GM19193 (cell line): ENCODE measurements around the gene TDRD12.

ENCODE experiments used
- POLR2A ChIP-seq: IDR thresholded peaks from 4 replicates; pipeline ENCODE4 v1.6.1; 2011; ENCODE audit not compliant: insufficient read depth, insufficient read length; ENCODE audit errors: extremely low read depth

The TDRD12 gene

DNA sequence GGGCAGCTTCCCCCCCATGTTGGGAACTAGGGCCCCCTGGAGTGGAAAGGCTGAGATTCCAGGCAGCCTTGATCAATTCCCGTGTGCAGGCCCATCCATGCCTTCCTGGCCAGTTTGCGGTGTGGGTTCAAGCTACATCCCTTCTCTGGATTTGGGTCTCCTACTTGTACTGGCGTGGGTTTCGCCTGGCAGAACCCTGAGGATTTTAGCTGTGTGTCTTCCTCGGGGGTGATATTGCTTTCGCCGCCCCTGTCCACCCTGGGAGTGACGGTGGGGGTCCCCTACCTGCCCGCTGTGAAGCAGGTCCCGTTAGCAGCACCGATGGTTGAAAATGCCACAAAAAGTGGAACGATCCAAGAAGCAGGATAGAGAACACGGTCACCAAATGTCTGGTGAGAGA is 138.6 kb downstream of the TDRD12 start:
- no peak for TF ChIP-seq POLR2A

DNA sequence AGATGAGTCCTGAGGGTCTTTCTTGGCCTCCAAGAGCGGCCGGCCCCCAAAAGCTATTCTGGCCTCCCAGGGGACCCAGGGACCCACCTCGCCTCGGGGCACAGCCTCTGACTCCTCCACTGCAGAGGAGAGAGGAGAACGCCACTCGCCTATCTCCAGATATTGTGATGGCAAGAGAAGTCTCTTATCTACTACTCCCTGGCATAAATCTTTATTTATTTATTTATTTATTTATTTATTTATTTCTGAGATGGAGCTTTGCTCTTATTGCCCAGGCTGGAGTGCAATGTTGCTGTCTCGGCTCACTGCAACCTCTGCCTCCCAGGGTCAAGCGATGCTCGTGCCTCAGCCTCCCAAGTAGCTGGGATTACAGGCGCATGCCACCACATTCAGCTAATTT is 139.0 kb downstream of the TDRD12 start:
- TF ChIP-seq POLR2A = no peak

DNA sequence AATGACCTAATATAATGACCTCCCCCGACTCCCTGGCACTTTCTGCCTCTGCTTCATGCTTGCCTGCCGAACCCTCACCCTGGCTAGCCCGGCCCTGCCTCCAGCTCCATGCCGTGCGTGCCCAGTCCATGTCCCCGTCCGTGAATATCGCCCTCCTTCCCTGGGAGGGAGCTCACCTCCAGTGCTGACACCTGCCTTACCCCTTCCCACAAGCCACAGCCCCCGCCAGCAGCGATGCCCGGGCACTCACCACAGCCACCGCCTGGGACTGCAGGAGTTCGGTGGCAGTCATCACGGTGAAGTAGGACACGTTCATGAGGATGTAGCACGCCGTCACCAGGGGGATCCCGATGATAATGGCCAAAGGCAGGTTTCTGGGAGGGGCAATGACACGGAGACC is 140.0 kb downstream of the TDRD12 start:
- no peak for TF ChIP-seq POLR2A

DNA sequence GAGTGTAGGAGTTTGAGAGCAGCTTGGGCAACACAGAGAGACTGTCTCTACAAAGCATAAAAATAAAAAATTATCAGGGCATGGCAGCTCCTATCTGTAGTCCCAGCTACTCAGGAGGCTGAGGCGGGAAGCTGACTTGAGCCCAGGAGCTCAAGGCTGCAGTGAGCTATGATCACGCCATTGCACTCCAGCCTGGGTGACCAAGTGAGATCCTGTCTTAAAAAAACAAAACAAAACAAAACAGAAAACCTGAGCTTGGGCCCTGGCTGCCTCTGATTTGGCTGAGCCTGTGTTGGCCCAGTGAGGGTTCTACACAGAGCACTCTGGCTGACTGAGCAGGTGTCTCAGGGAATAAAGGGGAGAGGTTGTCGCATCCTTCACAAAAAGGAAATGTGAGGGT is 142.0 kb downstream of the TDRD12 start:
- no peak for TF ChIP-seq POLR2A

DNA sequence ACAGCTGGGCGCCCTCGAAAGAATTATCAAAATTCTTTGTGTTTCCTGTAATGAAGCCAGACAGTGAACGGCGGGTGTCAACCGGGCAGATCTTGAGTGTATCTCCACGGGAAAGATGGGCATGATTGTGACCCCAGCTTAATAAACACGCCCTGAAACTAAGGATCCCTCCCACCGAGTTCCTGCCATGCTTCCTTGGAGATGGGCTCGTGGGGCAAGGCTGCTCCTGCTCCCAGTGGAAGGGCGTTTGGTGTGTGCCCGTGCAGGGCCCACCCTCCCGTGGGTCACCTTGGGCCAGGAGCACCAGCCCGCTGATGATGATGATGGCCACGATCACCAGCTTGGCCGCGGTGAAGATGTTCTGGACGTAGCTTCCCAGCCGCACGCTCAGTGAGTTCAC is 142.6 kb downstream of the TDRD12 start:
- TF ChIP-seq POLR2A = no peak

DNA sequence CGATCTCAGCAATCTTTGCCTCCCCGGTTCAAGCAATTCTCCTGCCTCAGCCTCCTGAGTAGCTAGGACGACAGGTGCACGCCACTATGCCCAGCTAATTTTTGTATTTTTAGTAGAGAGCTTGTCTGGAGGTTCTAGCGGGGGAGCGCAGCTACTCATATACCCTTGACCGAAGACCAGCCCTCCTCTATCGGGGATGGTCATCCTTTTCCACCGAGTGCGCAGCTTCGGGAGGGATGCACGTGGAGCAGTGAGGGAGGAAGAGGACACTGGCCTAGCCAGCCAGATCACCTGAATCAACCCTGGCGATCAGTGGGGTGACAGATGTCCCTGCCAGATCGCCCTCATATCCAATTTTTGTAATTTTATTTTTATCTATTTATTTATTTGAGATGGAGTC is 143.2 kb downstream of the TDRD12 start:
- no peak for TF ChIP-seq POLR2A

DNA sequence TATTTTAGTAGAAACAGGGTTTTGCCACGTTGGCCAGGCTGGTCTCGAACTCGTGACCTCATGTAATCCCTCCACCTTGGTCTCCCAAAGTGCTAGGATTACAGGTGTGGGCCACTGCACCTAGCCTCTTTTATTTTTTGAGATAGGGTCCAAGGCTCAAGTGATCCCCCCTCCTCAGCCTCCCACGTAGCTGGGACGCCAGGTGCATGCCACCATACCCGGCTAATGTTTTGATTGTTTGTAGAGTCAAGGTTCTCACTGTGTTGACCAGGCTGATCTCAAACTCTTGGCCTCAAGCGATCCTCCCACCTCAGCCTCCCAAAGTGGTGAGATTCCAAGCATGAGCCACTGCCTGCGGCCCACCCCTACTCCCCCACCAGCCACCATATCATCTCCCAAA is 143.7 kb downstream of the TDRD12 start:
- no peak for TF ChIP-seq POLR2A

DNA sequence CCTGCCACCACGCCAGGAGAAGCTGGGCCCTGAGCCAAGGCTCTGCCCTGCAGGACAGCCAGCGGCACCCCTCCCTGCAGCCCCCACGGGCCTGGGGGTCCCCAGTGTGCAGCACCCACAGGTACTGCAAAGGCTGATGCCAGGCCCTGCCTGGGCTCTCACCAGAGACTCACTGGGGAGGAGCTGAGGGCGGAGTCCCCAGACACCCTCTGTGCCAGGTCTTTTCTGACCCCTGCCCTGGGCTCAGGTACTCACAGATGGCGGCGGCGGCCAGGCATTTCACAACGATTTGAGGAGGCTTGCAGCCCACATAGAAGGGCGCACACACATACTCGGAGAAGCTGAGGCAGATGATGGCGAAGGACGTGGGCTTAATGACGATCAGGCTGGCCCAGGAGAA is 144.3 kb downstream of the TDRD12 start:
- TF ChIP-seq POLR2A = no peak

DNA sequence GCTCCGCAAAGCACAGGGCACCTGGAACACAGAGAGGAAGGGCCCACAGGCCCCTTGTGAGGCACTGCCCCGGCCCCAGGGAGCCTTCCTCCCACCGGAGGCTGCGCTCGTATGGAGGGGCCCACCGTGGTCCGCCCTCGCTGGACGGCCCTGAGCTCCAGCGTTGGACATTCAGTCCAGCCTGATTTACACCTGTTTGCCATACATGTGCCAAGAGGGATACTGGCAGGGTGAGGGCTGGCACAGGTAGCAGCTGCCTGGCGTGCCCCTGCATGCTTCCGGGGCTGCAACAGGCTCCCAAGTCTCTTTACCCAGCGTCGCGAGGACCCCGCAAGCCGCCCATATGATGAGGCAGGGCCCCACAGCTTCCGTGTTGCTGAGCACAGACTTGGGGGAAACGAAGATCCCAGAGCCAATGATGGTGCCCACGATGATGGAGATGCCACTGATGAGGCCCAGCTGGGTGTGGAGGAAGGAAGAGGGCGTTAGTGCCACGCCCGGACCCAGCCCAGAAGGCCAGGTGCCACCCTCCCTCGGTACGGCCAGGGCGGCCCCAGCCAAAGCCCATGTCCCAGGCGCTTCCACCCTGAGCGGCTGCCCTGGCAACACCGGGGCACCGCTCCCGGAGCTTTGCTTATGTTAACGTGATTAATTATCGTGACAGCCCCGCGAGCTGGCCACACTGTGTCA is 144.9 kb downstream of the TDRD12 start:
- TF ChIP-seq POLR2A = no peak

DNA sequence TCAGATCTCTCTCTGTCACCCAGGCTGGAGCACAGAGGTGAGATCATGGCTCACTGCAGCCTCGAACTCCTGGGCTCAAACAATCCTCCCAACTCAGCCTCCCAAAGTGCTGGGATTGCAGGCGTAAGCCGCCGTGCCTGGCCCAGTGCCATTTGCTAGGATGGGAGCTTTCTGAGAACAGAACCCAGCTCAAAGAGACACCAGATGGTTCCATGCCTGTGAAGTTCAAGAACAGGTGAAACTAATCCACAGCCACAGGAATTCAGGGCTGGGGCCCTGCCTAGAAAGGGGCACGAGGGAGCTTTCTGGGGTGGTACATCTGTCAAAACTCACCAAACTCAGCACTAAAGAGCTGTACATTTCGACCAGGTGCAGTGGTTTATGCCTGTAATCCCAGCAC is 145.8 kb downstream of the TDRD12 start:
- TF ChIP-seq POLR2A = no peak

DNA sequence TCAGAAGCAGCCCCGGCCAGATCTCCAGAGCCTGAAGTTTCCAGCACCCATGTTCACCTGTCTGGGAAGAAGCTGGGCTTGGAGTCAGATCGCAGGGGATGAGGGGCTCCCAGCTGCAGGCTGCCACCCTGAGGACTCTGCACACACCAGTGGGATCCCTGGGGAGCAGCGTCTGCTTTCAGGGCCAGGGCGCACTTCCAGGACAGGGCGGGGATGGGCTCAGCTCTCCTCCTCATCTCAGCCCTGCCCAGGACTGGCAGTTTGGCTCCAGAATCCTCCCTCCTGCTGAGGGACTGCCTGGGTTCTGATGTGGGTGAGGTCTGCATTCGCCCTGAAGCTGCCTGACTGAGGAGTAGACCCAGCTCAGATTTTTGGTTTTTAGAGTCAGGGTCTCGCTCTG is 146.5 kb downstream of the TDRD12 start:
- no peak for TF ChIP-seq POLR2A

DNA sequence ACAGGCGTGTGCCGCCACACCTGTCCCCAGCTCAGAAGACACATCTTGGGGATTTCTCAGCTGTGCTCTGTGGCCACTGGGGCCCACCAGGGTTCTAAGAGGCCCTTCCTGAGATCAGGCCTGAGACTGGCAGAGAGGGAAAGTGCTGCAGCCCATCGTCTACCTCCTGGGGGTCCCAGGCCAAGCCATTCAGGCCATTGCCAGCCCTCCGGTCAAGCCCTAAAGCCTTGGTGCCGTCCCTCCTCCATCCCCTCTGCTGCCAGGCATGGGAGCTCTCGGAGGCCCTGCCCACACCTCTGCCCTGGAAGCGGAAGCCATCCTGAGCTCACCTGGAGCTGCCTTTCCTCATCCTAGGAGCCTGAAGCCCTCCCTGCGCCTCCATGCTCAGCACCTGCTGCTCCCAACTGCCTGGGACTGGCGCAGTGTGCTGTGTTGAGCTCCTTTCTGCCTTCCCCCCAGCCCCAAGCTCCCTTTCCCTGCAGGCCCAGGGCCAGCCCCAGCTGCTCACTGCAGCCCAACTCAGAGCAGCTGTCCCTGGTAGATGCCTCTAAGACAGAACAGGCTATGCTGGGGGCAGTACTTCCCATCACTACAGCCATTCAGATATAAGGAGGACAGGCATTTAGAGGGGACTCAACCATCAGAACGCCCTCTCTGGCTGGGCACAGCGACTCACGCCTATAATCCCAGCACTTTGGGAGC is 147.1 kb downstream of the TDRD12 start:
- no peak for TF ChIP-seq POLR2A

DNA sequence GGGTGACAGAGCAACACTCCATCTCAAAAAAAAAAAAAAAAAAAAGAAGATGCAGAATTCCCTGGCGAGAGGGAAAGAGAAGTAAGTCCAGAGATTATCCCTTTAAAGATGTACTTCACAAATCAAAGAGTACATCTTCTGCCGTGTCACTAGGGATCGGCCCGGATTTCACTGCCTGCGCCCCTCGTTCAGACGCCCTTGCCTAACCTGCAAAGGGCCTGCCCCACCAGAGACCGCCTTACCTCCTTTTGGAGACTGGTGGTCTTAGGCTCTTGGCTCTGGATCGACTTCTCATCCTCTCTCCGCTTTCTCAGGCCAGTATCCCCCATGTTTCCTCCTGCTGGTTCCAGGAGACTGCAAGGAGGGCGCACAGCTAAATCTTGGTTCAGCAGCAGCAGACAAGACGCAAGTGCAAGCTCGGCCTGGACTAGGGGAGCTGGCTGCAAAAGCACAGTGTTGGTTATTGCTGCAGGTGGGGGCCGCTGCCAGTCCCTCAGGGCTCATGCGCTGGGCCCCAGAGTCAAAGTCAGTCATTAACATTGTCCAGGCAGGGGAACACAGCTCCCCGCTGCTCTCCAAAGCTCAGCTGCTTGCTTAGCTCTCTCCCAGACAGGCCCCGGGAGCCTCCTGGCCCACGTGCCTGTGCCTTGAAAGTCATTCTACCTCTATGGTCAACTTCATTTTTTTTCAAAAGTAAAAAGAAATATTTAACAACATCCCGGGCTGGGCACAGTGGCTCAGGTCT is 148.8 kb downstream of the TDRD12 start:
- no peak for TF ChIP-seq POLR2A

DNA sequence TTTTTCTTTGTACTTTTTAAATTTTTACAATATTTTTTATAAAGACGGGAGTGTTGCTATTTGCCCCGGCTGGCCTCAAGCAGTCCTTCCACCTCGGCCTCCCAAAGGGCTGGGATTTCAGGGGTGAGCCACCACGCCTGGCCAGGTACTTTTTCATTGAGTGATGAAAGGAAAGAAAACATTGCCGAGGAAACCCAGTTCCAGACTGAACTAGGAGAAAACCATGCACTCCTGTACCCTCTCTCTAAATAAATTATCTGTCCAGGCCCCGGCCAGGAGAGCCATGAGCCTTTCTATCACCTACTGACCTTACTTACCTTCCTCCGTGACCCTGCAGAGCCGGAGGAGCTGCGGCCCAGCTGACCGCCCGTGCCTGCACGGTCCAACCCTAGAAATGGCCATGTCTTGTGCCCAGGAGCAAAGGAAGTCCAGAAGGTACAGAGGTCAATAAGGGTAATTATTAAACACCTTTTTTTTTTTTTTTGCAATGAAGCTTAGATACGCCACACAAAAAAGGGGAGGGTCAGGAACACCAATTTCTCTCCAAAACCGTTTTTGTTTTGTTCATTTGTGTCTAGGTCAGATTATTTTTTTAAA is 149.9 kb downstream of the TDRD12 start, which contains the start of gene SLC7A9:
SLC7A9 (minus strand) TSS at position 399 of the 597 bp plus-strand sequence. CDS start 1,233 bp downstream, outside the sequence.
- TF ChIP-seq POLR2A = no peak

DNA sequence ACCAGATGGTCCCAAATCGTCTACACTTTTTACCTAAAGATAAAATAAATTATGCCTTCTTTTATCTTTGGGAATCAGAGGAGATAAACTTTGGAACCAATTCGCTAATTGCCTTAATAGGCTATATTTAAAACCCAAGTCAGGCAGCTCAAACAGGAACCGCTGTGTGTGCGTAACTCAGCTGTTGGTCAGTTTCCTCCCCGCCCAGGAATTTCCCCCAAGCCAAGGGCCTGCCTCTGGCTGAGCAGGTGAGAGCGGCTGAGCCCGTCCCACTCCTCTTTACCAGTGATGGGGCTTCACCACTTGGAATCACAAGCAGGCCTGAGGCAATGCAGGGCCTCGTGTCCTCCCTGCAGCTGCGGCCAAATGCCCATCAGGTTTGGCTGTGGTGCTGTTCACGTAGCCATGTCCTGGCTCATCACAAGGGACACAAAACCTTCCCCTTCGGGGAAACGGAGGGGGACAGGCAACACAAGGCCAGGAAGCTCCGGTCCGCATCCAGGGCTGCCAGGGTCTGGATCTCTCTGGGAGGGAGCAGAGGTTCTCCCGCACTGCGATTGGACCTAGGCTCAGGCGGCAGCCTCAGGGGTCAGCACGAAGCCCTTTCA is 150.5 kb downstream of the TDRD12 start:
- no peak for TF ChIP-seq POLR2A
